ENCODE results near the gene GINS1. TPM values are rescaled to one million over a fixed set of nuclear protein-coding genes. Genes with fewer than 3 reads are reported as not detected.
A peak's percentile ranks its signal among the peaks of the same experiment; 100 is the strongest.

GINS1 gene
- total and polyA plus RNA-seq, 2 of the 13 experiments (the other 11 are each of a cell fraction or from before 2014, with no cell fraction given) = 14.6 to 59.9 TPM

GRCh38 chr20:25407311-25408169 lies at the start of gene GINS1 (continued):
- TF ChIP-seq ZBED4 (CRISPR knock-in tag; IDR thresholded peaks at IDR 0.05; ENCODE audit: borderline replicate concordance) (peak; percentile 89), ARNTL (CRISPR knock-in tag; IDR thresholded peaks at IDR 0.05) (peak; percentile 90), ZNF414 (CRISPR knock-in tag; IDR thresholded peaks at IDR 0.05) (peak; percentile 95; the same call in 1 of the 2 replicates), ZMYM2 (CRISPR knock-in tag; IDR thresholded peaks at IDR 0.05) (peak; percentile 95), POLR2G (IDR thresholded peaks at IDR 0.05; ENCODE audit: low read depth, low read length) (peak; percentile 97), ZNF138 (CRISPR knock-in tag; IDR thresholded peaks at IDR 0.05; ENCODE audit: low read depth) (peak; percentile 99; the same call in 1 of the 2 replicates), ZNF878 (CRISPR knock-in tag; IDR thresholded peaks at IDR 0.05) (peak; percentile 100), NR0B2 (CRISPR knock-in tag; IDR thresholded peaks at IDR 0.05) (peak; percentile 99), ZNF282 (IDR thresholded peaks at IDR 0.05; ENCODE audit: partially characterized antibody) (no peak), ZNF672 (CRISPR knock-in tag; IDR thresholded peaks at IDR 0.05) (peak; percentile 93), MED13 (CRISPR knock-in tag; IDR thresholded peaks at IDR 0.05) (peak; percentile 97), FOXJ3 (CRISPR knock-in tag; IDR thresholded peaks at IDR 0.05; ENCODE audit: borderline replicate concordance) (peak; percentile 84), GFI1 (CRISPR knock-in tag; IDR thresholded peaks at IDR 0.05; ENCODE audit: borderline replicate concordance) (peak; percentile 88), DRAP1 (CRISPR knock-in tag; IDR thresholded peaks at IDR 0.05) (peak; percentile 93), KLF13 (CRISPR knock-in tag; IDR thresholded peaks at IDR 0.05) (peak; percentile 98; the same call in 1 of the 2 replicates), UBTF (CRISPR knock-in tag; IDR thresholded peaks at IDR 0.05) (peak; percentile 96), ZNF746 (CRISPR knock-in tag; IDR thresholded peaks at IDR 0.05) (peak; percentile 95), MTF2 (CRISPR knock-in tag; IDR thresholded peaks at IDR 0.05; ENCODE audit: borderline replicate concordance) (peak; percentile 77; the same call in 1 of the 2 replicates), RORA (CRISPR knock-in tag; IDR thresholded peaks at IDR 0.05) (0 out of 2 replicates have a peak, but pooled peaks have one; percentile 7), MXD1 (CRISPR knock-in tag; IDR thresholded peaks at IDR 0.05) (peak; percentile 99), GATA4 (IDR thresholded peaks at IDR 0.05; ENCODE audit: borderline replicate concordance, low read depth) (peak; percentile 37; the same call in 1 of the 2 replicates)

Data from HepG2 (cell line).